GM18907 (cell line): ENCODE measurements around the gene SASH1.

Experiments used
- ATAC-seq: cut with Tn5 transposase; IDR thresholded peaks from one replicate; pipeline ENCODE4 v1.9.1; 2021; ENCODE audit warnings: mild to moderate bottlenecking, moderate library complexity; ENCODE audit not compliant: unreplicated experiment

Gene SASH1

DNA sequence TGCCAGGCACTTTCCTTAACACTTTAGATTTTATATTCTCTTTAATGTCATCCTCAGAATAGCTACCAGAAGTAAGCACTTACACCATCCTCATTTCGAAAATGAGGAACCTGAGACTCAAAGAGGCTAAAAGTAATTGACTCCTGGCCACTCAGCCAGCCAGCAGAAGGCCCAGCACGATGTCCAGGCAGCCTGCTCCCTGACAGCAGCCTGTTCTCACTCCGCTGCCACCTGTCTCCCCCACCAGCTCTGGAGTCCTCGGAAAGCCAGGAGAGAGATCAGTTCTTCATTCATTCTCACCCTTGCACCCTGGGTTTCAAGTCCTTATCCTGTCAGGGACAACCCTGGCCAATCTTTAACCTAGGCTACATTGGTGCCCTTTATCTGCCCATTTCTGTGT is 174.0 kb downstream of the SASH1 start:
- no peak for ATAC-seq

DNA sequence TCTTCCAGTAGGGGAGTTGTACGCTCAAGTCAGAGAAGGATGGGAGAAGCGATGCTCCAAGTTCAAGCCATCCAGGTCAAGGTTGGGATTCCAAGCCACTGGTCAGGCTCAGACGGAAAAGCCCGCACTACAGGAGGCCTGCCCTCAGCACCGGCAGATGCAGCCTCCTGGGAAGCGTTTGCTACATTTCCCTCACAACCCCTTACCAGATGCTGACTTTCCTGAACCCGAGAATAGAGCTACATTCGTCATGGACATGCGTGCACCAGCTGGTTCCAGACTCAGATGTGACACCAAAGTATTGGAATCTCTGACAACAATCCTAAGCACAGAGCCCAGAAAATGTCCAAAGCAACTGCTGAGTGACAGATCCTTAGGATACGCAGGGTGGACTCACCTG is 174.8 kb downstream of the SASH1 start:
- ATAC-seq, result no peak

DNA sequence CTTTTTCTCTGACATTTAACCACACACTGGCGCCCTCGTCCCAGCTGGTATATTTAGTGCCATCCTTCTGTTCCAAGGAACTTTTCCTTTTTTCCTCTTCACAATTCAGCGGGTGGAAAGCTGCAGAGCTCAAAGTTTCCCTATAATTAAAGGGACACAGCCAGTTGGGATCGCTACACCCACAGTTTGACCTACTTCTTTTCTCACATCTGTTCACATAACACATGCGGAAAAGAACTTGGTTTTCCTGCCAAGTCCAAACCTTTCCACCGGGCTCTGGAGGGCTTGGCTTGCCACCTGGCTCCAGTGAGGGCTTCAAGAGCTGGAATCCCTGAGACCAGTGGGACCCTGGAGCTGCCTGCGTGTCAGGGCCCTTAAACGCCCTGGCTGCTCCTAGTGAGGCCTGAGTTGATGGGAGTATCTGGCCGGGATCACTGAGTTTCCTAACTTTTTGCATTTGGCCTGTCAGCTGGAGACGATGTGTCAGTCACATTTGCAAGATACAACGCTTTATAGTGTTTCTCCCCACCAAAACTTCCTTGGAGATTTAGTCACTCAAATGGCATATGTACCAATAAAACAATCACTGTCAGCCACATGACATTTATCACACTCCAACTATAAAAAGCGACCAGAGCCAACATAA is 176.0 kb downstream of the SASH1 start:
- ATAC-seq, result no peak

DNA sequence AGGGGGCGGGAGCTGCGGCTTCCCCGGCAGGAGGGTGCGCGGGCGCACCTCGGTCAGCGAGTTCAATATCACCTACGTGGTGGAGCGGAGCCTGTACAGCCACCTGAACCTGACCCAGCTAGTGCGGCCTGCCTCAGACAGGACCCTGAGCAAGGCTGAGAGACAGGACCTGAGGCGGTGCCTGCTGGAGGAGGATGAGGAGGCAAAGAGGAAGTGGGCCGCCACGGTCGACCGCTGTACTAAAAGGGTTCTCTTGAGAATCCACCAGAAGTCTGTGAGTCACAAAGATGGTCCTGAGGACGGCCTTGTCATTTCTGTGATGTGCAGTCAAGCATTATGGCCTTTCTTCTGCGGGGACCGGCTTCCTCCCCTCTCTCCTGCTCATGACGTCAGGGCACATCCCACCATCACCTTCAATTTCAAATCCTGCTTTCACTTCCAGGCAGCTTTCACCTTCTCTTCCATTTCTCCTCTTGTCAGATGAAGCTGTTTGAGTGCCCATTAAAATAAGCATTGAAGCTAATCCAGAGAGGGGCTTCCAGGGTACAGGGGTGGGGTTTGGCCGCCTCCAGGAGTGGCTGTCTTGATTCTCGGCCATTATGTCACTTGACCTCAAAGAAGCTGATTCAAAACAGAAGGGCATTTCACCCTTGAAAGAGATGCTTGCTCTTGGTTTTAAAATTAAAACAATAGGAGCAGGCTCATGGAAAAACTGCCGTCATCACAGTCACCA is 177.6 kb downstream of the SASH1 start:
- peak; percentile 97 for ATAC-seq

DNA sequence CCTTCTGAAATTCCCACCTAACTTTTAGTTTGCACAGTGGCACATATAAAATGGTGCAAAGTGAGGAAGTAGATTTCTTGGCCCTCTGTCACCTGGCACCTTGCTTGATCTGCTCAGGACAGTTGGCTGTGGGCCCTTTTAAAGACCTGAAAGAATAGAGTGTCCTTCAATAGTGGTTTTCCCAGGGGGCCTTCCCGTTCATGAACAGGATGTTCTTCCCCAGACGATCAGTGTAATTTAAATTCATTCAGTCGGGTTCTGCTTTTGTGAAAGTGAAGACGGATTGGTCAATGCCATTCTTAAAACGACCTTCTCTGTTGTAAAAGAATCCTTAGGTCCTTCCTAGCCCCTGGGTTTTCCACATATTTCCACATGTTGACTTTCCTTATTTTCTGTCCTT is 178.5 kb downstream of the SASH1 start:
- no peak for ATAC-seq

DNA sequence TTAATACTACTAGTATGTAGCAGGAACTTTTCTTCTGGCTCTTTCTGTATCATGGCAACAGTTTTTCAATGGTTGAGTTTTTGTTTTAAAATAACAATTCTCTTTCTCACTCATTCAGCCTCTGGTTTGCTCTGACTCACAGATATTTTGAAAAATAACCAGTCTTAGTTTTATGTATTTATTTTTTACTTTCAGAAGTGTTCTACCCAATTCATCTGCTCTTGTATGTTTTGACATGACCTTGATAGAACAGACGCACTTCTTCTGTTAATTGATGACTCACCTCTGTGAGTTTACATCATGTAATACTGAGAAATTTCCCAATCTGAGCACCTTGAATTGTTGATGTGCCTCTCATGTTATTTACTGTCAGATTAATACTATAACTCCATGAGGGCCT is 178.9 kb downstream of the SASH1 start:
- ATAC-seq, result no peak

DNA sequence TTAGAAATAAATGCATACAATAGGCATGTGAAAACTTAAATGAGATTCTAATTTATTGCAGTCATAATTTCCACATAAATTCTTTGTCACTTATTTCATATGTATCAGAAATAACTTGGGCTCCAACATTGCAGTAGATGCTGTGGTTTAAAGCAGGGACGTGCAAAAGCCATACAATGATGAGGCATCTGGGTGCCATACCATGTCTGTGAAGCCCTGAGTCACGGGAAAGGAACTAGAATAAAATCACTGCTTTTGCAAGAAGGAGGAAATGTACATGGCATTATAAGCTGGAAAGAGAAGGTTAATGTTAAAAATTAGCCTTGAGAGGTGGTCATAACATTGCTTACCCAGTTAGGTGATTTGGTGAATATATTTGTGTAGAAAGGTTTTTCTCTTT is 180.4 kb downstream of the SASH1 start:
- no peak for ATAC-seq

DNA sequence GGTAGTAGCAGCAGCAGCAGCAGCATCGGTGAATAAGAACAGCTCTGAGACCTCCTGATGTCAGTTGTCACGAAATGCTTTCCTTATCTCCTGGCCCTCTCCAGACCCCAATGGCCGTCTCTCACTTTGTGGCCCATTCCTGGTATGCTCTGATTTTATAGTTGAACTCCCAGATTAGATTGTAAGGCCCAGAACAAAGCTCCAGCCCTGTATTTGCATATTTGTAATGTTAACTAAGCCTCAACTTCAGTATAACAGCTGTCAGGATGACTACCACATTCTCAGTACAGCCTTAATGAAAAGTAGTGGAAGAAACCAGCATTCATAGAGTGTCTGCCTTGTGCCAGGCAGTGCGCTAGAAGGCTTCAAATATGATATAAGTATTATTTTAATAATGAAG is 180.9 kb downstream of the SASH1 start:
- no peak for ATAC-seq

DNA sequence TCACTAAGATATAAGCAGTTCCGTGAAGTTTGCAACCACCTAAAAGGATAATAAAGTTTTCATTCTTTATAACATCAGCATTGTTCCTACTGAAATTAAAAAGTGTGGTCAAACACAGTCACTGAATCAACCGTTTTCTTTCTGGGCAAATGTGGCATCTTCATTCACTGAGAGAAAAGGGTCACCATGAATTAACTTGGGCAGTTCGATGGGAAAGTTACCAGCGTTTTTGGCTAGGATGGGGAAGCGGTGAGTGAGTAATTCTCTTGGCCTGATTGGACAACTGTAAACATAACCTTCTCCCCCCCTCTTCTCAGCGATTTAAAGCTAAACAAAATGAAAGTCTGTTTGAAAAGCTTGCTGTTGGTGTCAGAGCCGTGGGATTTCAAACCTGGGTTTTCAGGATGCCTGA is 181.8 kb downstream of the SASH1 start:
- ATAC-seq, result no peak

DNA sequence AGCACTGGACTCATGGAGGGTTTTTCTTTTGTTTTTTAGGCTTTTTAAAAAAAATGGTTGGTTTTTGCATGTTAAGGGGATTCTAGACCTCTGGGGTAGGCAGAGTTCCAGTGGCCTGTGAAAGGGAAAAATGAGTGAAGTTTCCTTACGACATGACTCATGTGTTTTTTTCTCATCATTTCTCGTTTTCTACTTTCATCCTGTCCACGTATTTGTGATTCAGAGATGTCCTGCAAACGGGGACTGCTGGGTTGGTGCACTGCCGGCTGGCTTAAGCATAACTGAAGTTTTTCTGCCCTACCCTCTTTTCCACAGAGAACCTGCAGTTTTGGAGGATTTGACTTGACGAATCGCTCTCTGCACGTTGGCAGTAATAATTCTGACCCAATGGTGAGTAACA is 182.3 kb downstream of the SASH1 start:
- no peak for ATAC-seq

DNA sequence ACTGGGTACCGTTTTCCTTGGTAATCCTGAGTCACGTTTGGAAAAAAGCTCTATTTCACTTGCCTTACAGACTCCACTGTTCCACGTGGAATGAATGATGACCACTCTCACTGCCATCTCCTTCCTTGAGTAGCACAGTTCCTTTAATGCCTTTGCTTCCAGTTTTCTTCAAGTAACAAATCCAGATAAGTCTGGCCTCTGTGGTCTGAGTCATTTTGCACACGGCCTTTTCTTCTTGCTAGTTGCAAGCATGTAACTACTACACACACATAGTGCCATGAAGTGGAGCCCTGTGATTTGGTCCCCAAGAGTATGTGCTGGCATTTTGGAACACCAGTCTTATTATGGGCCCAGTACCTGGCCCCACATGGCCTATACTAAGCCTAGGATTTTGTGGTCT is 182.8 kb downstream of the SASH1 start:
- ATAC-seq, result no peak

DNA sequence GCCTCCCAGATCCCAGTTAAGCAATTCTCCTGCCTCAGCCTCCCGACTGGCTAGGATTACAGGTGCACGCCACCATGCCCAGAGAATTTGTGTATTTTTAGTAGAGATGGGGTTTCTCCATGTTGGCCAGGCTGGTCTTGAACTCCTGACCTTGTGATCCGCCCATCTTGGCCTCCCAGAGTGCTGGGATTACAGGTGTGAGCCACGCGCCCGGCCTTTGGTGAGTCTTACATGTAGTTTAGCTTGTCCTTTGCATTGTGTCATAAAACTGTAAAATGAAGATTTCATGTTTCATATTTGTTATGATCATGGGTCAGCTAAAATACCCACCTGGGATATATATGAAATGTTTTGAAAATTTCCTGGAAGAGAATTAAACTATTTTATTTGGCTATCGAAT is 183.5 kb downstream of the SASH1 start:
- no peak for ATAC-seq

DNA sequence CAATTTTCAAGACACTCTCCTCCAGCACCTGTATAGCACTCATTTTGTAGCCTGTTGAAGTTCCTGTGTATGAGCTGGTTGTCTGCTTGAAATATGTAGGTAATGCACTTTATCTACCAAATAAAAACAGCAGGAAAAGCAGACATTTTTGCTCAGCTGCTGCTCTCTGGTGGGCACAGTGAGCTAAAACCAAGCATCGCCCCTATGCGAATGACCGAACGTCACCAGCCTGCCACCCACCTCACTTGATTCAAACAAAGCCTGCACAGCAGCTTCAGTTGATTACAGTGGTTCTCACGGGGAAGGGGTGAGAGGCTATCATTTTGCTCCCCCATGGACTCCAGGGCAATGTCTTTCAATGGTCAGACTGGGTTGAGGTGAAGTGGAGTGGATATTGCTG is 185.7 kb downstream of the SASH1 start:
- no peak for ATAC-seq

DNA sequence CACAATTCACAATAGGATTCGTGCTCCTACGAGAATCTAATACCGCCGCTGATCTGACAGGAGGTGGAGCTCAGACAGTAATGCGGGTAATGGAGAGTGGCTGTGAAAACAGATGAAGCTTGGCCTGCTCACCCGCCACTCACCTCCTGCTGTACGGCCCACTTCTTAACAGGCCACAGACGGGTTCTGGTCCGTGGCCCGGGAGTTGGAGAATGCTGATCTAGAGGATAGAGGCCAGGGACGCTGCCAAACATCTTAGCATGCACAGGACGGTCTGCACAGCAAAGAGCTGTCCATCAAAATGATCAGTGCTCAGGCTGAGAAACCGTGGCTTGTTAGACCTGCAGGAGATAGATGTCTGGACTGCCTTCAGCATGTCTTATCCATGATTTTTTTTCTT is 186.4 kb downstream of the SASH1 start:
- ATAC-seq, result no peak

DNA sequence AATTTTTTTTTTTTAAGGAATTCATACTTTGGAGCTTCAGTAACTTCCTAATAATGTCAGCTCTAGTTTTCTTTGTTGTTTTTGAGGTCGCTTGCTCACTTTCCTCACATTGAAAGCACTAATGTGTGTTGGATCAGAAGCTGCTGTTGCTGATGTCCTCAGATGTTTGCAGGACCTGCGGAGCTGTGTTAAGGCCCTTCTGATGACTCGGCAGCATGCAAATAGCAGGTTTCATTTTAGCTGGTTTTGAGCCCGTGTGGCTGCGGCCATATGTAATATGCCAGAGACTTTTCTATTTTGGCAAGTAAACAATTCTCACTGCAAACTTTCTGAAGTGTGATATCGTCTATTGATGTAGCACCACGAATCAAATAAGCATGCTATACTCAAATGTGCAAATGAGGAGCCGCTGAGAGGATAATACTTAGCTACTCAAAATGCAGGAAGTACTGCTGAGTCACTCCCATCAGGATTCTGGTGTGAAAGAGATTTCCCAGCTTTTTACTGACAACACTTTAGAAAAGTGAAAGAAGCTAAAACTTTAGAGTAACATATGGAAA is 187.8 kb downstream of the SASH1 start:
- ATAC-seq, result peak; percentile 86

DNA sequence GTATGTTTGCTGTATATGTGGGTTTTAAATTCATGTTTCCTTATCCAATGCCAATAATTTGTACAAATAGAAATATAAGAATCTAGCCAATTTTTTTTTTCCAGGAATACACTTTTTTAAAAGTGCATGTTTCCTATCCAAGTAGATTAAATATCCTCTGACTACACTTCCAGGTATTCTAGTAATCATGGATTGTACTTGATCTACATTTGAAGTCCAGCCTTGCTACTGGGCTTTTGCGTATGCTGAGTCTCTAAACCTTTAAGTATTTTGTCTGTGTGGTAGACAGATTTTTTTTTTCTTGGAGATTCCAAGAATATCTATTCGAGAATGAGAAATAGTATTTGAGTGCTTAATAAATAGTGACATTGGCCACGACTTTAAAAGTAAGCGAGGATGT is 188.3 kb downstream of the SASH1 start:
- no peak for ATAC-seq

DNA sequence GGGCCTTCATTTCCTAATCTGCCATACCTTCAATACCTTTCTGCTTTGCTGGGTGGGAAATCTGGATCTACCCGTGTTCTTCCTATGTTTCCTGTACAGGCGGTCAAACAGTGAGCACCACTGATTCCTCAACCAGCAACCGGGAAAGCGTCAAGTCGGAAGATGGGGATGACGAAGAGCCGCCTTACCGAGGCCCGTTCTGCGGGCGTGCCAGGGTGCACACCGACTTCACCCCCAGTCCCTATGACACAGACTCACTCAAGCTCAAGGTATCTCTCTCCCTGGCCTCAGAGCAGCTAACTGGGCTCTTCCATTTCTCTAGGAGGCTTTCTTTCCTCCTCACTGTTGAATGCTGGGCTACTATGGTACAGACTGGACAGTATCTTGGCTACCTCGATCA is 190.1 kb downstream of the SASH1 start:
- no peak for ATAC-seq

DNA sequence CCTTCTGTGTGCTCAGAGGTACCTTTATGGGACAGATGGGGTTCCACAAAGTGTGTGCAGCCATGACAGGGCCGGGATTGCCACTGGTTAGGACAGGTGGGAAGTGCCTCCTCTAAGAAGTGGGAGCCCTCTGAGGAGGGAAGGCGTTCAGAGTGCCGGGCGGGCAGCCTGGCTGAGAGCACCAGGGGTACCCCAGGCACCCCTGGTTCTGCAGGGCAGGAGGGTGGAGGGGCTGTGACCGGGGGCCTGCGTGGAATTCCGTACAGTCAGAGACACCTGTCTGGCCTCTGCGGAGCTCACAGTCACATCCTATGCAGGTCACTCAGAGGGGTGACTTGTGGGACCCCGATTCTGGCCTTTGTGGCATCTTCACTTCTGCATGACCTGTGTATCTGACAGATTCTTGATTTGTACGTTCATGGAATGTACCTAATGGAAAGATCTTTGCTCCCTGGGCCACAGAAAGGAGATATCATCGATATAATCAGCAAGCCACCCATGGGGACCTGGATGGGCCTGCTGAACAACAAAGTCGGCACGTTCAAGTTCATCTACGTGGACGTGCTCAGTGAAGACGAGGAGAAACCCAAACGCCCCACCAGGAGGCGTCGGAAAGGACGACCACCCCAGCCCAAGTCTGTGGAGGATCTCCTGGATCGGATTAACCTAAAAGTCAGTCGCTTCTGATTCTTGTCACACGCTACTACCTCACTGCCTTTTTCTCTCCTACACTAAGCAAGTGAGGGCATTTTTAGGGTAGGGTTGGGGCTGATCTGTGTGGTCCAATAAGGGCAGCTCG is 190.9 kb downstream of the SASH1 start:
- no peak for ATAC-seq

DNA sequence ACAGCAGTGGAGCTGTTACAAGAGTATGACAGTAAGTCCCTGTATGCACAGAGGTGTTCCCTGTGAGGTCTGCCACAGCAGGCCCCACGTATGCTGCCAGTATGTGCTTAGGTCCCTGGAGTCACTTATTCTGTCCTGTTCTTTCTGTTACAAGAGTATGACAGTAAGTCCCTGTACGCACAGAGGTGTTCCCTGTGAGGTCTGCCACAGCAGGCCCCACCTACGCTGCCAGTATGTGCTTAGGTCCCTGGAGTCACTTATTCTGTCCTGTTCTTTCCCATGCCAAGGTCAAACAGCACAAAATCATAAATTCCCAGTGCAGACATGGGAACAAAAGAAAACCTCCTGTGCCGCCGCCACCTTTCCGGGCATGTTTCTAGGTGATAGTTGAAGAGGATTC is 192.2 kb downstream of the SASH1 start:
- ATAC-seq, result no peak

DNA sequence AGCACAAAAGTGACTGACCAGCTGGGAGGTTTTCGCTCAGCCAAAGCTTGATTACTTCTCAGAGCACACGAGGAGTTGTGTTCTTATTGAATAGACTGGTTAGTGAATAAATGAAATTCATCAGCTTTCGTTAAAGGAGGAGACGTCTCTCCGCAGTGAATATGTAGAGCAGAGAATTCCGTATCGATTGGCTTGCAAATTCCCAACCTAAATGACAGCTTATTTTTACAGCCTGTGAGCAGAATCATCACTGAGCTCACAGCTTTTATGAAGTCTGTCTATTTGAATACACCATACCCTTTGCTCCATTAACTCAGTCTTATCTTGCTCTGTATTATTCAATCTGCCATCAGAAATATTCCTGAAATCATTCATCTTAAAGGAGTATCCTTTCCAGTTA is 192.7 kb downstream of the SASH1 start:
- ATAC-seq, result no peak

DNA sequence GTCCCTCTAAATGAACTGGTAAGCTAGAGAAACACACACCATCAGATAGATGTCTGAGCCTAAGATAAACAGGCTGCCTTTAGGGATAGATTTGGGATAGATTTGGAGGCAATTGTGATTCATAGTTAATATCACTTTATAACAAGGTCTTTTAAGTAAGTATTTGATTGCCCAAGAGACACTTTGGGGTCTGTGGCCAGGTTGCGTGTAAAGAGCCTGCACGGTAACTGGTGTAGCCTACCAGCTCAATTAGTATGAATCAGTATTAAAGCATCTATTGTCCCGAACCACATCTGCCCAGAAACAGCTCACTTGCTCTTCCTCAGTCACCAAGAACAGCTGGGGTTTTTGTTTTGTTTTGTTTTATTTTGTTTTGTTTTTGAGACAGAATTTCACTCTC is 193.3 kb downstream of the SASH1 start:
- no peak for ATAC-seq
